Gastrocnemius medialis (tissue), 4 donors: ENCODE data around the gene PIM3.

Experiments
- CTCF ChIP-seq, 5 experiments: fragments of 450-650 bp in 3 of 5; fragments of 200-600 bp in 2 of 5; sonication (generic) in 2 of 5; IDR thresholded peaks in 4 of 5; conservative IDR thresholded peaks in 1 of 5; 1 replicate in 4 of 5; 2 replicates in 1 of 5; pipeline ENCODE4 v1.5.1; 2016 to 2019; ENCODE audit warnings: antibody characterized with exemption in 5 of 5, mild to moderate bottlenecking in 3 of 5, moderate library complexity in 3 of 5
- POLR2A ChIP-seq, 2 donors: fragments of 450-650 bp; IDR thresholded peaks; one replicate each; pipeline ENCODE4 v1.6.1; 2017; ENCODE audit warnings: antibody characterized with exemption in 2 of 2, mild to moderate bottlenecking in 2 of 2, moderate library complexity in 2 of 2

GRCh38 chr22:49966774-49967705 lies 6.5 kb downstream of the PIM3 start:
- no peak for TF ChIP-seq CTCF (IDR thresholded peaks at IDR 0.05 in 4 of 5, conservative IDR thresholded peaks at IDR 0.05 in 1 of 5)
- peak; percentile 8 to 10 for TF ChIP-seq POLR2A (IDR thresholded peaks at IDR 0.05)
